Endothelial cell of umbilical vein (primary cell): Measurements from ENCODE around the gene FBXL14. TPM values are rescaled to one million over a fixed set of nuclear protein-coding genes. Genes with fewer than 3 reads are reported as not detected.
A peak's percentile ranks its signal among the peaks of the same experiment; 100 is the strongest.

Source experiments
- BruUV-seq: library from RNA; stranded (reverse); fragments of 400-500 nt; replicated peaks from 2 replicates; lab custom pipeline; 2021; lab: Mats Ljungman, UMichigan
- CTCF ChIA-PET: fragments of 300-600, 350-600 bp; sonication (Branson Sonifier 250); formaldehyde crosslinking; loops from one replicate; lab custom pipeline; 2021; ENCODE audit warnings: antibody characterized with exemption, inconsistent platforms; lab: Charles Lee
- POLR2A ChIA-PET: fragments of 300-600, 350-600 bp; sonication (Branson Sonifier 250); formaldehyde crosslinking; loops from one replicate; lab custom pipeline; 2021; ENCODE audit warnings: antibody characterized with exemption, inconsistent platforms; lab: Charles Lee
- DNase-seq: peaks from one replicate; pipeline ENCODE4 v3.0.0-alpha.2; 2011; ENCODE audit warnings: low read depth, low spot score
- FAIRE-seq: peaks from 2 replicates; lab custom pipeline; 2011; peaks lifted over from hg19 to GRCh38; lab: Jason Lieb, UNC
- H2AFZ ChIP-seq: 2 replicates; pipeline ENCODE4 v1.6.0; 2012; ENCODE audit warnings: low read depth, low read length, control low read depth, inconsistent platforms
- H3K27ac ChIP-seq: 2 replicates; pipeline ENCODE4 v1.5.1; 2011; ENCODE audit warnings: low read depth, mild to moderate bottlenecking, control low read depth, low read length, moderate library complexity; ENCODE audit not compliant: insufficient read depth
- H3K27me3 ChIP-seq, 2 experiments: 2 replicates each; pipeline versions ENCODE4 v1.6.0 to v1.6.1; 2011; ENCODE audit warnings: low read length in 2 of 2, mixed read lengths in 1 of 2; ENCODE audit not compliant: control insufficient read depth in 2 of 2, insufficient read depth in 2 of 2
- H3K36me3 ChIP-seq, 2 experiments: 2 replicates in 1 of 2; 3 replicates in 1 of 2; pipeline ENCODE4 v1.5.1; 2011; ENCODE audit warnings: low read length in 2 of 2, mild to moderate bottlenecking in 1 of 2, moderate library complexity in 1 of 2; ENCODE audit not compliant: control insufficient read depth in 2 of 2, insufficient read depth in 2 of 2; ENCODE audit errors: extremely low read depth in 1 of 2
- H3K4me1 ChIP-seq: 3 replicates; pipeline ENCODE4 v1.5.1; 2011; ENCODE audit warnings: mild to moderate bottlenecking, low read length; ENCODE audit not compliant: control insufficient read depth, insufficient read depth; ENCODE audit errors: extremely low read depth
- H3K4me2 ChIP-seq: 2 replicates; pipeline ENCODE4 v1.6.1; 2011; ENCODE audit warnings: low read length, control low read depth, mixed read lengths; ENCODE audit not compliant: insufficient read depth
- H3K4me3 ChIP-seq, 3 experiments: fragments of 200-600 bp in 1 of 3; sonication (generic), shearing (Covaris generic) in 1 of 3; replicated peaks in 1 of 3; 2 replicates each; pipeline ENCODE4 v1.5.1; 2011 to 2016; ENCODE audit warnings: control low read depth in 3 of 3, low read length in 3 of 3, mild to moderate bottlenecking in 2 of 3, inconsistent platforms in 1 of 3, low read depth in 1 of 3, moderate library complexity in 1 of 3; ENCODE audit not compliant: insufficient read depth in 1 of 3
- H3K79me2 ChIP-seq: 2 replicates; pipeline ENCODE4 v1.6.0; 2012; ENCODE audit warnings: low read length, inconsistent platforms; ENCODE audit not compliant: control insufficient read depth, insufficient read depth
- H3K9ac ChIP-seq: replicated peaks from 2 replicates; pipeline ENCODE3; 2011; ENCODE audit warnings: low read length, control low read depth; ENCODE audit not compliant: insufficient read depth; ENCODE audit errors: extremely low read depth
- H3K9me1 ChIP-seq: replicated peaks from 3 replicates; pipeline ENCODE4 v1.6.0; 2011; ENCODE audit warnings: mild to moderate bottlenecking, low read length; ENCODE audit not compliant: control insufficient read depth, insufficient read depth; ENCODE audit errors: extremely low read depth
- H3K9me3 ChIP-seq: replicated peaks from 2 replicates; pipeline ENCODE4 v1.5.1; 2012; ENCODE audit warnings: low read length, inconsistent platforms; ENCODE audit not compliant: control insufficient read depth, insufficient read depth
- H4K20me1 ChIP-seq: replicated peaks from 2 replicates; pipeline ENCODE3; 2011; ENCODE audit warnings: mild to moderate bottlenecking, low read length; ENCODE audit not compliant: control insufficient read depth, insufficient read depth; ENCODE audit errors: extremely low read depth
- FOS ChIP-seq: IDR thresholded peaks from 2 replicates; pipeline ENCODE4 v1.6.1; 2011; ENCODE audit warnings: mild to moderate bottlenecking, low read length, moderate library complexity, borderline replicate concordance; ENCODE audit not compliant: insufficient read depth
- GATA2 ChIP-seq: IDR thresholded peaks from 2 replicates; pipeline ENCODE4 v1.7.0; 2011; ENCODE audit warnings: low read depth, mild to moderate bottlenecking, moderate library complexity, mixed read lengths, low read length; ENCODE audit not compliant: insufficient read length, insufficient read depth
- JUN ChIP-seq: IDR thresholded peaks from 2 replicates; pipeline ENCODE4 v1.6.1; 2011; ENCODE audit warnings: borderline replicate concordance, low read depth; ENCODE audit not compliant: insufficient read length, insufficient read depth
- dilution Hi-C: fragments of 300-500 bp; cut with MboI; formaldehyde crosslinking; loops from one replicate; pipeline ENCODE4 v1.15.0; 2019; ENCODE audit warnings: low sequenced_read_pairs; ENCODE audit not compliant: extremely low pct_ligation_motif_present
- intact Hi-C: fragments of 100-400 bp; cut with micrococcal nuclease; formaldehyde crosslinking; loops from one replicate; pipeline ENCODE4 v1.10.0; 2022
- polyA plus RNA-seq, 4 experiments: library from polyadenylated mRNA; depleted of rRNA in 3 of 4; stranded (reverse) in 3 of 4; unstranded in 1 of 4; fragments of >200 nt; gene quantifications; 2 replicates each; pipeline versions ENCODE4 v1.2.1 to v1.2.3, GENCODE V29; 2011 to 2012; ENCODE audit warnings: missing spikeins in 1 of 4
- total RNA-seq: library from RNA; stranded (reverse); gene quantifications from 2 replicates; pipeline ENCODE4 v1.2.3, GENCODE V29; 2021
- TF ChIP-seq, protein P1 (sequence below), 2 donors: IDR thresholded peaks; 1 replicate in 1 of 2; 2 replicates in 1 of 2; pipeline ENCODE4 v1.5.1; 2011; ENCODE audit warnings: low read length in 2 of 2, mild to moderate bottlenecking in 2 of 2, moderate library complexity in 2 of 2, control low read depth in 1 of 2, inconsistent platforms in 1 of 2, low read depth in 1 of 2; ENCODE audit not compliant: insufficient read depth in 1 of 2; ENCODE audit errors: extremely low read depth in 1 of 2

The FBXL14 gene
- total and polyA plus RNA-seq, 2 donors (not counting 3 experiments of a cell fraction or from before 2014, with no cell fraction given), result 11.3 to 15.7 TPM

- Histone ChIP-seq H3K4me3 (no peak overlapping the region), H3K79me2 (no peaks in the 10 kb centered on the region), H3K9me3 (no peaks in the 10 kb centered on the region), H4K20me1 (no peaks in the 10 kb centered on the region), H3K4me1 (peaks cover 6% of the 10 kb centered on the region), H3K27ac (no peak overlapping the region), H3K4me2 (peak overlapping the region; percentile 74), H3K9ac (no peak overlapping the region), H3K36me3 (no peaks in the 10 kb centered on the region), H3K27me3 (no peaks in the 10 kb centered on the region), H3K9me1 (no peaks in the 10 kb centered on the region), H2AFZ (no peak overlapping the region)
- dilution Hi-C loops, result no loop called here
- peak; percentile 88 for FAIRE-seq
- peak; percentile 80 for DNase-seq
- ChIA-PET POLR2A (interaction anchor here (0.6 to 1.8 kb wide), 3 partner anchors 10 to 934 kb away, joined by 4 to 8 read pairs (median 4); no protein-coding TSS in a partner anchor), CTCF (interaction anchor here (0.5 to 12.7 kb wide), 69 partner anchors 9 to 1141 kb away, joined by 3 to 469 read pairs (median 4); partner anchors contain the start of genes FBXL14 and RAD52)
- intact Hi-C loops, result loop anchor here (1.0 to 10.0 kb wide), 7 partner anchors 67 to 1013 kb away; partner anchors contain the start of genes RAD52 and WNK1
- BruUV-seq, result no TSS peak
- TF ChIP-seq GATA2, result no peak
- TF ChIP-seq FOS, result no peak
- TF ChIP-seq JUN, result no peak
- TF ChIP-seq, protein P1, sequence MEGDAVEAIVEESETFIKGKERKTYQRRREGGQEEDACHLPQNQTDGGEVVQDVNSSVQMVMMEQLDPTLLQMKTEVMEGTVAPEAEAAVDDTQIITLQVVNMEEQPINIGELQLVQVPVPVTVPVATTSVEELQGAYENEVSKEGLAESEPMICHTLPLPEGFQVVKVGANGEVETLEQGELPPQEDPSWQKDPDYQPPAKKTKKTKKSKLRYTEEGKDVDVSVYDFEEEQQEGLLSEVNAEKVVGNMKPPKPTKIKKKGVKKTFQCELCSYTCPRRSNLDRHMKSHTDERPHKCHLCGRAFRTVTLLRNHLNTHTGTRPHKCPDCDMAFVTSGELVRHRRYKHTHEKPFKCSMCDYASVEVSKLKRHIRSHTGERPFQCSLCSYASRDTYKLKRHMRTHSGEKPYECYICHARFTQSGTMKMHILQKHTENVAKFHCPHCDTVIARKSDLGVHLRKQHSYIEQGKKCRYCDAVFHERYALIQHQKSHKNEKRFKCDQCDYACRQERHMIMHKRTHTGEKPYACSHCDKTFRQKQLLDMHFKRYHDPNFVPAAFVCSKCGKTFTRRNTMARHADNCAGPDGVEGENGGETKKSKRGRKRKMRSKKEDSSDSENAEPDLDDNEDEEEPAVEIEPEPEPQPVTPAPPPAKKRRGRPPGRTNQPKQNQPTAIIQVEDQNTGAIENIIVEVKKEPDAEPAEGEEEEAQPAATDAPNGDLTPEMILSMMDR (IDR thresholded peaks at IDR 0.05; ENCODE audit: extremely low read depth in 1 of 2, insufficient read depth in 1 of 2, low read depth in 1 of 2, low read length in 2 of 2), result peak; percentile 74 to 79
Measured at GRCh38 chr12:1583421-1584078, 10.8 kb downstream of the FBXL14 start.
